ENCODE data around the gene ZBTB8A.

- TF ChIP-seq POLR2AphosphoS5 (IDR thresholded peaks at IDR 0.05; ENCODE audit: insufficient read depth in 1 of 2, low read depth in 1 of 2) = no peak
- TF ChIP-seq CTCF (IDR thresholded peaks at IDR 0.05) = no peak
These were observed 60.8 kb downstream of the ZBTB8A start for GRCh38 chr1:32600034-32600433.

All from vagina (tissue), 2 donors.